SH-SY5Y (cell line): ENCODE measurements around the gene OXNAD1.

Experiments used
- GATA2 ChIP-seq: IDR thresholded peaks from 2 replicates; pipeline ENCODE4 v1.6.1; 2011; ENCODE audit warnings: mild to moderate bottlenecking, low read depth, low read length
- GATA3 ChIP-seq: IDR thresholded peaks from 2 replicates; pipeline ENCODE4 v1.6.1; 2011; ENCODE audit warnings: low read depth, mild to moderate bottlenecking, low read length, moderate library complexity

- TF ChIP-seq GATA3: no peak
- no peak for TF ChIP-seq GATA2
Measured at GRCh38 chr3:16300881-16301359, 35.9 kb downstream of the OXNAD1 start.
